SW480 (cell line): ENCODE results near the gene FOXN3.
A peak's percentile ranks its signal among the peaks of the same experiment; 100 is the strongest.
"Not testable (repeated sequence)": the region's sequence is repeated elsewhere in the genome, so short reads cannot be mapped to it uniquely, and the experiment has no call there.

Experiments
- DNase-seq: peaks from one replicate; pipeline ENCODE4 v3.0.0-alpha.2; 2016; ENCODE audit warnings: low spot score

FOXN3 gene

GRCh38 chr14:89126461-89126860 is 290.6 kb downstream of the FOXN3 start:
- DNase-seq = no peak

GRCh38 chr14:89125216-89125615 is 291.8 kb downstream of the FOXN3 start:
- DNase-seq = no peak

GRCh38 chr14:89123851-89124250 is 293.2 kb downstream of the FOXN3 start:
- no peak for DNase-seq

GRCh38 chr14:89123215-89123614 is 293.8 kb downstream of the FOXN3 start:
- DNase-seq = no peak

GRCh38 chr14:89121968-89122620 is 294.9 kb downstream of the FOXN3 start:
- DNase-seq = peak; percentile 43

- DNase-seq = no peak
Measured at GRCh38 chr14:89117012-89117411, 300.0 kb downstream of the FOXN3 start.

GRCh38 chr14:89114109-89114508 is 302.9 kb downstream of the FOXN3 start:
- DNase-seq = no peak

- no peak for DNase-seq
Measured at GRCh38 chr14:89112720-89113119, 304.3 kb downstream of the FOXN3 start.

- DNase-seq = not testable (repeated sequence)
Measured at GRCh38 chr14:89111766-89112543, 305.1 kb downstream of the FOXN3 start.

- not testable (repeated sequence) for DNase-seq
Measured at GRCh38 chr14:89111232-89111631, 305.8 kb downstream of the FOXN3 start.

- DNase-seq = no peak
Measured at GRCh38 chr14:89110110-89110509, 306.9 kb downstream of the FOXN3 start.

GRCh38 chr14:89108608-89109007 is 308.4 kb downstream of the FOXN3 start:
- DNase-seq = no peak

- DNase-seq = no peak
Measured at GRCh38 chr14:89107626-89108025, 309.4 kb downstream of the FOXN3 start.
